Neural cell (in vitro differentiated cells): Measurements from ENCODE around the gene SERAC1.

Experiments used
- CTCF ChIP-seq: fragments of 450-650 bp; IDR thresholded peaks from 2 replicates; pipeline ENCODE4 v1.5.1; 2014; ENCODE audit warnings: antibody characterized with exemption, mild to moderate bottlenecking, moderate library complexity; ENCODE audit not compliant: poor library complexity, severe bottlenecking
- EP300 ChIP-seq: fragments of 450-650 bp; conservative IDR thresholded peaks from 2 replicates; pipeline ENCODE4 v1.6.1; 2014; ENCODE audit warnings: antibody characterized with exemption, mild to moderate bottlenecking, moderate library complexity; ENCODE audit not compliant: poor library complexity, severe bottlenecking
- EZH2 ChIP-seq: fragments of 200-600, 300-800 bp; shearing (Covaris generic), sonication (generic); IDR thresholded peaks from 2 replicates; pipeline ENCODE4 v1.6.1; 2014; ENCODE audit warnings: antibody characterized with exemption, low read length, borderline replicate concordance, mild to moderate bottlenecking; ENCODE audit not compliant: insufficient read depth, poor library complexity, severe bottlenecking
- MXI1 ChIP-seq: fragments of 450-650 bp; conservative IDR thresholded peaks from 2 replicates; pipeline ENCODE4 v1.6.1; 2014; ENCODE audit warnings: antibody characterized with exemption, mild to moderate bottlenecking; ENCODE audit not compliant: poor library complexity, severe bottlenecking
- POLR2AphosphoS5 ChIP-seq: IDR thresholded peaks from 2 replicates; pipeline ENCODE4 v1.6.1; 2012
- RAD21 ChIP-seq: fragments of 450-650 bp; conservative IDR thresholded peaks from 2 replicates; pipeline ENCODE4 v1.6.1; 2014; ENCODE audit warnings: antibody characterized with exemption, mild to moderate bottlenecking, moderate library complexity
- REST ChIP-seq: IDR thresholded peaks from 2 replicates; pipeline ENCODE4 v1.6.1; 2012; ENCODE audit warnings: borderline replicate concordance
- TAF1 ChIP-seq: IDR thresholded peaks from 2 replicates; pipeline ENCODE4 v1.6.1; 2012; ENCODE audit warnings: low read depth

- no peak for TF ChIP-seq CTCF
- TF ChIP-seq EP300, result no peak
- no peak for TF ChIP-seq EZH2
- no peak for TF ChIP-seq RAD21
- TF ChIP-seq POLR2AphosphoS5, result no peak
- no peak for TF ChIP-seq MXI1
- TF ChIP-seq REST, result no peak
- no peak for TF ChIP-seq TAF1
These were observed 17.8 kb upstream of the SERAC1 start for GRCh38 chr6:158185729-158186456.
